ENCODE data around the gene SGSM2. TPM values are rescaled to one million over a fixed set of nuclear protein-coding genes. Genes with fewer than 3 reads are reported as not detected.

The SGSM2 gene
- total and polyA plus RNA-seq, 12 donors = 16.3 to 393 (median 52.9) TPM

DNA sequence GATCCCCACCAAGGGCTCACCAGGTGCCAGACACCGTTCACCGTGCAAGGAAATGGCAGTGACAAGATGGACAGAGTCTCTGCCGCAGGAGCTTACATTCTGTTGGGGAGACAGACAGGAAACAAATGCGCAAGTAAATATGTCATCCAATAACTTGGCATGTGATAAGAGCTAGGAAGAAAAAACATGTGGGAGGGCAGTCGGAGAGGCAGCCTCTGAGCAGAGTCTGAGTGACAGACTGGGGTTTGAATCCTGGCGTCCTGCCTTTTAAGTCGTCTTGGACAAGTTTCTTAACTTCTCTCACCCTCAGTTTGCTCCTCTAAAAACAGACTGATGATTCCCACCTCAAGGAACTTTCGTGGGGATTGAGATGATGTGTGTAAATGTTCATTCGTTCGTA lies 7.2 kb downstream of the SGSM2 start:
- no peak for DNase-seq
- no peak overlapping the region for H3K27ac ChIP-seq
- WGBS, 4 donors = 84 to 87% (median 86%) methylated on average over 10 of the region's 10 CpGs
- H3K36me3 ChIP-seq (replicated peaks in 1 of 2) = peaks cover 0 to 9% of the 10 kb centered on the region in 2 donors
- H3K4me3 ChIP-seq = no peak overlapping the region
- H3K9me3 ChIP-seq (replicated peaks in 1 of 3) = no peaks in the 10 kb centered on the region
- intact Hi-C loops (cut with DNase I) = no loop called here
- H3K27me3 ChIP-seq = no peaks in the 10 kb centered on the region
- peaks cover 0 to 15% of the 10 kb centered on the region in 2 donors for H3K4me1 ChIP-seq (replicated peaks in 1 of 2)
- no peak for TF ChIP-seq POLR2A (IDR thresholded peaks at IDR 0.05)
- TF ChIP-seq, protein P1, sequence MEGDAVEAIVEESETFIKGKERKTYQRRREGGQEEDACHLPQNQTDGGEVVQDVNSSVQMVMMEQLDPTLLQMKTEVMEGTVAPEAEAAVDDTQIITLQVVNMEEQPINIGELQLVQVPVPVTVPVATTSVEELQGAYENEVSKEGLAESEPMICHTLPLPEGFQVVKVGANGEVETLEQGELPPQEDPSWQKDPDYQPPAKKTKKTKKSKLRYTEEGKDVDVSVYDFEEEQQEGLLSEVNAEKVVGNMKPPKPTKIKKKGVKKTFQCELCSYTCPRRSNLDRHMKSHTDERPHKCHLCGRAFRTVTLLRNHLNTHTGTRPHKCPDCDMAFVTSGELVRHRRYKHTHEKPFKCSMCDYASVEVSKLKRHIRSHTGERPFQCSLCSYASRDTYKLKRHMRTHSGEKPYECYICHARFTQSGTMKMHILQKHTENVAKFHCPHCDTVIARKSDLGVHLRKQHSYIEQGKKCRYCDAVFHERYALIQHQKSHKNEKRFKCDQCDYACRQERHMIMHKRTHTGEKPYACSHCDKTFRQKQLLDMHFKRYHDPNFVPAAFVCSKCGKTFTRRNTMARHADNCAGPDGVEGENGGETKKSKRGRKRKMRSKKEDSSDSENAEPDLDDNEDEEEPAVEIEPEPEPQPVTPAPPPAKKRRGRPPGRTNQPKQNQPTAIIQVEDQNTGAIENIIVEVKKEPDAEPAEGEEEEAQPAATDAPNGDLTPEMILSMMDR (IDR thresholded peaks at IDR 0.05) = no peak

DNA sequence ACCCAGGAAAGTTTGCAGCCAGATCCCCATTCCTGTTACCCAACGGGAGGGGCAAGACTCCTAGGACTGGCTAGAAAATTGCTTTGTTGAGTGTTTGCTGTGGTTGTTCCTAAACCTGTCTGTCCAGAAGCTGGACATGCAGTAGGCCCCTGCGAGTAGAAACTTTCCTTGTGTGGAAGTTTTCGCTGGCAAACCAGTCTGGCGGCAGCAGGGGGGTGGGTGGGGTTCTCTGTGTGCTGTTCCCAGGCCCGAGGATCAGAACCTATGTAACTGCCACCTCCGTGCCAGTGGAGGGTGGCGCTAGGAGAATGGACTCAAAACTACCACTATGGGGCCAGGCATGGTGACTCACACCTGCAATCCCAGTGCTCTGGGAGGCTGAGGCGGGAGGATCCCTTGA lies 9.2 kb downstream of the SGSM2 start:
- peaks cover 0 to 9% of the 10 kb centered on the region in 2 donors for H3K36me3 ChIP-seq (replicated peaks in 1 of 2)
- H3K4me3 ChIP-seq = no peak overlapping the region
- peaks cover 0 to 15% of the 10 kb centered on the region in 2 donors for H3K4me1 ChIP-seq (replicated peaks in 1 of 2)
- H3K27ac ChIP-seq = no peak overlapping the region
- H3K9me3 ChIP-seq (replicated peaks in 1 of 3) = no peaks in the 10 kb centered on the region
- WGBS, 4 donors = 85 to 100% (median 95%) methylated on average over 4 to 8 of the region's 8 CpGs
- no peak for TF ChIP-seq POLR2A (IDR thresholded peaks at IDR 0.05)
- TF ChIP-seq, protein P1 (IDR thresholded peaks at IDR 0.05) = no peak
- H3K27me3 ChIP-seq = no peaks in the 10 kb centered on the region
- DNase-seq = peak in 1 of 7 donors; percentile 11
- intact Hi-C loops (cut with DNase I) = loop anchor here in 1 of 2 donors (5.0 kb wide), 1 partner anchor 34 kb away; no protein-coding TSS in a partner anchor

DNA sequence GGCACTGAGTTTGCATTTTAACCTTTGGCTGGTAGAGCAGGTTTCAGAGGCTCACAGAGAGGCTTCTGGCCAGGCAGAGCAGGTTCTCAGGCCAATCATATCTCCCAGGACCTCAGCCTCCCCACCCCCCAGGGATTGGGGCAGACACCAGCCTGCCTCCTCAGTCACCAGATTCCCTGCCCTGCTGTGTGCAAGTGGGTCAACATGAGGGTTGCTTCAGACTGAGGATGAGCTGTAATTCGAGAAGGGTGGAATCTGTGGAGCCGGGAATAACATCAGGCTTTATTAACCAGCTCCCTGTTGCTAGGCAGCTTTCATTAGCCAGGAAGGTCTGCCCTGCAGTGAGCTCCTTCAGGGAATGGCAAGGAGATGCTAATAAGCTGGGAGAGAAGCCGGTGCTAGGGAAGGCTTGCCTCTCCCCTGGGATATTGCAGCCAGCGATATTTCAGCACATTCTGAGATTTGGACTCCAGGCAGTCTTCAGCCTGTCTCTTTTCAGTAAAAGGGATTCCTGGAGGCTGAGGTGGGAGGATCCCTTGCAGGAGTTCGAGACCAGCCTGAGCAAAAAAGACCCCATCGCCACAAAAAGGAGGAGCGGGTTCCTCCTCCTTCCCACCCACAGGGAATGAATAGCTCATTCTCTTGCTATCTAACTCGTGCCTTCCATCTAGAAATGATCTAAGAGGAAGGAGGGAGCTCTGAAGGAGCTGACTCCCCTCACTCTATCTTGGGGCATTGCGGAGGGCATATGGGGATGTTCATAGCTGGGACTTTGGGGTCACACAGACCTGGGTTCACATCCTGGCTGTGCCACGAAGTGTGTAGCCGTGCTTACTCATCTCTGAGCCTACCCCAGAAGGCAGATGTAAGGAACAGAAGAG lies 10.7 kb downstream of the SGSM2 start:
- Histone ChIP-seq H3K27me3 (no peaks in the 10 kb centered on the region), H3K4me1 (replicated peaks in 1 of 2) (peaks cover 0 to 15% of the 10 kb centered on the region in 2 donors), H3K4me3 (no peak overlapping the region), H3K27ac (peak overlapping the region in 2 of 5 donors; percentile 43 to 45), H3K36me3 (replicated peaks in 1 of 2) (peaks cover 0 to 9% of the 10 kb centered on the region in 2 donors), H3K9me3 (replicated peaks in 1 of 3) (no peaks in the 10 kb centered on the region)
- WGBS, 4 donors = 66 to 75% (median 72%) methylated on average over 11 of the region's 11 CpGs
- DNase-seq = peak; percentile 41 to 89 (median 83)
- intact Hi-C loops (cut with DNase I) = loop anchor here in 1 of 2 donors (5.0 kb wide), 1 partner anchor 36 kb away; no protein-coding TSS in a partner anchor
- TF ChIP-seq, protein P1 (IDR thresholded peaks at IDR 0.05) = no peak
- peak in 1 of 2 donors; percentile 57 for TF ChIP-seq POLR2A (IDR thresholded peaks at IDR 0.05)

DNA sequence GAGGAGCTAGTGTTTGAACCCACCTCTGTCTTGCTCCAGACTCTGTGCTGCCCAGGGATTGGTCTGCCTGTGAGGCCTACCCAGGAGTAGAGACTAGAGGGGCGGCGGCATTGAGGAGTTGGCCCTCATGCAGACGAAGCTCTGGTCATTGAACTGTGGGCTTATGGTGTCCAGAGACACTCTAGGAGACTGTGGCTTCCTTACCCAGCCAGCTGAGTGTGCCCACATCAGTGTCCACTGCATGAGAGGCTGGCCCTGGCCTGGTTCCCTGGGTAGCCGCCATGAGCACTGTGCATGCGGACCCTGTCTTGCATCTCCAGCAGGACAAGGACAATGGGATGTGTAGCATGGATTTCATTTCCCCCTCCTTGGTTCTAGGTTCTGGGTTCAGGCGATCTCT lies 14.0 kb downstream of the SGSM2 start:
- Histone ChIP-seq H3K9me3 (replicated peaks in 1 of 3) (no peaks in the 10 kb centered on the region), H3K36me3 (replicated peaks in 1 of 2) (no peaks in the 10 kb centered on the region), H3K4me3 (no peak overlapping the region), H3K4me1 (replicated peaks in 1 of 2) (peaks cover 0 to 11% of the 10 kb centered on the region in 2 donors), H3K27ac (no peak overlapping the region), H3K27me3 (no peaks in the 10 kb centered on the region)
- intact Hi-C loops (cut with DNase I) = no loop called here
- WGBS, 4 donors = 84 to 98% (median 97%) methylated on average over 5 to 6 of the region's 6 CpGs
- DNase-seq = no peak
- no peak for TF ChIP-seq POLR2A (IDR thresholded peaks at IDR 0.05)
- TF ChIP-seq, protein P1 (IDR thresholded peaks at IDR 0.05) = no peak

Measured in adrenal gland (tissue), 12 donors.